Measurements from ENCODE around the gene CFAP298. TPM values are rescaled to one million over a fixed set of nuclear protein-coding genes. Genes with fewer than 3 reads are reported as not detected.

The CFAP298 gene
- polyA plus RNA-seq, 1 of the 3 experiments (the other 2 are of a cell fraction) = 57.8 TPM

DNA sequence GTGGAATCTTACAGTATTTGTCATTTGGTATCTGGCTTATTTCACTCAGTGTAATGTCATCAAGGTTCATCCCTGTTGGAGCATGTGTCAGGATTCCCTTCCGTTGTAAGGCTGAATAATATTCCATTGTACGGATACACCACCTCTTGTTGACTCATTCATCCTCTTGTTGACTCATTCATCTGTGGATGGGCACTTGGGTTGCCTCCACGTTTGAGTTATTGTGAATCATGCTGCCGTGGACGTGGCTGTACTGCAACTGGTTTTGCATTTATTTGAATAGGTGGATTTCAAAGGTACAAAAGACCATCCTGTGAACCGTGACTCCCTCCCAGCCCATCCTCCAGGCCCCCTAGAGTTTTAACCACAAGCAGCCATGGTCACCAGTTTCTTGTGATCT, 15.0 kb downstream of the CFAP298 start (continued):
- TF ChIP-seq POLR2AphosphoS5 (IDR thresholded peaks at IDR 0.05; ENCODE audit: low read depth, low read length) (peak; percentile 82; the same call in 1 of the 2 replicates), MEF2A (IDR thresholded peaks at IDR 0.05; ENCODE audit: borderline replicate concordance, low read depth) (peak; percentile 35; the same call in 1 of the 2 replicates), RAD21 (IDR thresholded peaks at IDR 0.05; ENCODE audit: low read length) (no peak), NRF1 (IDR thresholded peaks at IDR 0.05; ENCODE audit: low read depth, low read length) (no peak), EP300 (IDR thresholded peaks at IDR 0.05; ENCODE audit: borderline replicate concordance in 1 of 2, low read depth in 1 of 2, low read length in 1 of 2) (peak in 1 of 2 experiments; percentile 94; a peak in 2 of 4 replicates), CHD2 (IDR thresholded peaks at IDR 0.05; ENCODE audit: low read length, partially characterized antibody) (no peak), ZBTB33 (IDR thresholded peaks at IDR 0.05; ENCODE audit: borderline replicate concordance, low read depth) (peak; percentile 87), GABPA (IDR thresholded peaks at IDR 0.05; ENCODE audit: low read depth) (peak; percentile 33; the same call in 1 of the 2 replicates), MAX (IDR thresholded peaks at IDR 0.05; ENCODE audit: low read depth) (peak; percentile 90), RXRA (IDR thresholded peaks at IDR 0.05; ENCODE audit: borderline replicate concordance, low read depth) (peak; percentile 81; the same call in 1 of the 2 replicates), ELF1 (IDR thresholded peaks at IDR 0.05) (peak; percentile 19; the same call in 1 of the 2 replicates), FOXM1 (IDR thresholded peaks at IDR 0.05; ENCODE audit: low read depth) (peak; percentile 60; the same call in 1 of the 2 replicates)

DNA sequence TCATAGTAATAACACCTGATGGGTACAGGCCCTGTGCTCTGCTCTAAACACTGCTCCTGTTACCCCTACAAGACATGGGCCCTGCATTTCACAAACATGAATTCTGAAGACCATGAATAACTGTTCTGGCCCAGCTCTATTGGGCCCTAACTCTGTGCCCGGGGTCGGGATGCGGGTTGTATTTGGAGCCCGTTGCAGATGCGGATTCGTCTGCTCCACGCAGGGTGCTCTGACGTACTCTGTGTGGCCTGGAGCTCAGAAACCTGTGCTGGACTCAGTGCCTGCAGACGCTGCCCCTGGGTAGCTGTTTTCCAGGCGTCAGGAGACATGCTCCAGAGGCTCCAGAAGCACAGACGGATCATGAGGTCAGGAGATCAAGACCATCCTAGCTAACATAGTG, 16.7 kb downstream of the CFAP298 start:
- Histone ChIP-seq H3K9me3 (no peaks in the 10 kb centered on the region), H3K9me2 (no peaks in the 10 kb centered on the region), H3F3A (replicated peaks; ENCODE audit: insufficient read depth) (peaks cover 12% of the 10 kb centered on the region), H3K36me3 (replicated peaks in 1 of 2; ENCODE audit: control insufficient read depth in 1 of 2, insufficient read depth in 2 of 2, low read length in 1 of 2) (peaks cover 11 to 16% of the 10 kb centered on the region in 2 experiments), H3K79me2 (ENCODE audit: insufficient read depth) (no peaks in the 10 kb centered on the region), H3K9ac (no peak overlapping the region), H3K4me2 (no peak overlapping the region), H3K27me3 (ENCODE audit: insufficient read depth) (no peaks in the 10 kb centered on the region), H3K4me3 (ENCODE audit: low read depth in 2 of 2, low read length in 1 of 2) (no peak overlapping the region), H3K4me1 (ENCODE audit: control insufficient read depth in 1 of 2, insufficient read depth in 2 of 2, low read depth in 1 of 2, low read length in 1 of 2) (peaks cover 0 to 3% of the 10 kb centered on the region in 2 experiments; a peak in 1 of 4 replicates), H3K27ac (ENCODE audit: low read depth in 2 of 2, low read length in 1 of 2) (no peak overlapping the region), H4K20me1 (ENCODE audit: insufficient read depth) (no peaks in the 10 kb centered on the region), H2AFZ (ENCODE audit: low read depth) (no peak overlapping the region)
- DNase-seq = no peak
- POLR2A ChIA-PET = no interaction called here
- WGBS (ENCODE audit: low lambda C conversion rate) = 100% methylated on average over 3 of the region's 11 CpGs
- no peak for TF ChIP-seq RFX5 (IDR thresholded peaks at IDR 0.05; ENCODE audit: low read length)
- TF ChIP-seq SIN3A (IDR thresholded peaks at IDR 0.05; ENCODE audit: borderline replicate concordance, low read depth, low read length) = no peak
- no peak for TF ChIP-seq ZBTB33 (IDR thresholded peaks at IDR 0.05; ENCODE audit: borderline replicate concordance, low read depth)
- TF ChIP-seq PBX3 (IDR thresholded peaks at IDR 0.05) = no peak
- no peak for TF ChIP-seq FOSL2 (IDR thresholded peaks at IDR 0.05; ENCODE audit: borderline replicate concordance, low read depth)
- no peak for TF ChIP-seq EZH2phosphoT487 (IDR thresholded peaks at IDR 0.05; ENCODE audit: borderline replicate concordance, low read depth)
- no peak for TF ChIP-seq SMC3 (IDR thresholded peaks at IDR 0.05; ENCODE audit: low read depth, low read length)
- TF ChIP-seq FOXJ3 (CRISPR knock-in tag; IDR thresholded peaks at IDR 0.05) = no peak
- TF ChIP-seq, protein P1, sequence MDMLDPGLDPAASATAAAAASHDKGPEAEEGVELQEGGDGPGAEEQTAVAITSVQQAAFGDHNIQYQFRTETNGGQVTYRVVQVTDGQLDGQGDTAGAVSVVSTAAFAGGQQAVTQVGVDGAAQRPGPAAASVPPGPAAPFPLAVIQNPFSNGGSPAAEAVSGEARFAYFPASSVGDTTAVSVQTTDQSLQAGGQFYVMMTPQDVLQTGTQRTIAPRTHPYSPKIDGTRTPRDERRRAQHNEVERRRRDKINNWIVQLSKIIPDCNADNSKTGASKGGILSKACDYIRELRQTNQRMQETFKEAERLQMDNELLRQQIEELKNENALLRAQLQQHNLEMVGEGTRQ (IDR thresholded peaks at IDR 0.05; ENCODE audit: borderline replicate concordance, low read depth, low read length) = no peak
- TF ChIP-seq IRF3 (IDR thresholded peaks at IDR 0.05; ENCODE audit: low read depth, low read length) = no peak
- TF ChIP-seq MEF2A (IDR thresholded peaks at IDR 0.05; ENCODE audit: borderline replicate concordance, low read depth) = no peak
- TF ChIP-seq RCOR1 (IDR thresholded peaks at IDR 0.05; ENCODE audit: low read length) = no peak
- CTCF ChIA-PET = interaction anchor here (1.4 kb wide), 1 partner anchor 26 kb away, joined by 5 read pairs; no protein-coding TSS in a partner anchor

All from SK-N-SH (cell line).